Uterus (tissue), 4 donors: ENCODE results near the gene MED27. TPM values are rescaled to one million over a fixed set of nuclear protein-coding genes. Genes with fewer than 3 reads are reported as not detected.
"Not testable (repeated sequence)": the region's sequence is repeated elsewhere in the genome, so short reads cannot be mapped to it uniquely, and the experiment has no call there.

Experiments used
- DNase-seq, 2 donors: peaks; one replicate each; pipeline ENCODE4 v3.0.0-alpha.2; 2019 to 2020
- H3K27ac ChIP-seq, 2 donors: fragments of 200-600 bp; sonication (generic); 1 replicate in 1 of 2; 2 replicates in 1 of 2; pipeline ENCODE4 v1.5.1; 2016 to 2018
- H3K27me3 ChIP-seq, 2 donors: fragments of 200-600 bp; sonication (generic); one replicate each; pipeline ENCODE4 v1.5.1; 2018 to 2019; ENCODE audit warnings: control low read depth in 1 of 2
- H3K36me3 ChIP-seq, 2 donors: fragments of 200-600 bp; sonication (generic); one replicate each; pipeline ENCODE4 v1.5.1; 2019; ENCODE audit warnings: control low read depth in 1 of 2
- H3K4me1 ChIP-seq, 2 donors: fragments of 200-600 bp; sonication (generic); one replicate each; pipeline ENCODE4 v1.5.1; 2018 to 2019; ENCODE audit warnings: control low read depth in 1 of 2
- H3K4me3 ChIP-seq, 2 donors: fragments of 200-600 bp; sonication (generic); 1 replicate in 1 of 2; 2 replicates in 1 of 2; pipeline ENCODE4 v1.5.1; 2018 to 2019; ENCODE audit warnings: mild to moderate bottlenecking in 1 of 2
- H3K9me3 ChIP-seq, 2 donors: fragments of 200-600 bp; sonication (generic); one replicate each; pipeline ENCODE4 v1.5.1; 2019; ENCODE audit warnings: control low read depth in 1 of 2
- POLR2A ChIP-seq, 2 donors: fragments of 450-650 bp; IDR thresholded peaks; one replicate each; pipeline ENCODE4 v1.6.1; 2016; ENCODE audit warnings: antibody characterized with exemption in 2 of 2, mild to moderate bottlenecking in 1 of 2, moderate library complexity in 1 of 2
- intact Hi-C: fragments of 100-400 bp; cut with DNase I; formaldehyde crosslinking; loops from one replicate; pipeline ENCODE4 v1.15.1; 2023; ENCODE audit warnings: low total_unique reads
- total RNA-seq, 4 donors: library from RNA; depleted of rRNA in 3 of 4; stranded (reverse); fragments of >200 nt in 3 of 4; gene quantifications; one replicate each; pipeline versions ENCODE4 v1.1.0 to v1.2.4, GENCODE V29; 2014 to 2023
- TF ChIP-seq, protein P1 (sequence below), 4 experiments: fragments of 200-600 bp in 2 of 4; fragments of 450-650 bp in 2 of 4; sonication (generic) in 2 of 4; IDR thresholded peaks; one replicate each; pipeline ENCODE4 v1.5.1; 2016 to 2019; ENCODE audit warnings: antibody characterized with exemption in 4 of 4, mild to moderate bottlenecking in 2 of 4, moderate library complexity in 1 of 4
- donor health status: DM: yes; HTN: yes; CAD: no.

Gene MED27
- total RNA-seq, 4 donors from 2014 or later, result 4.6 to 29.3 (median 10.7) TPM

DNA sequence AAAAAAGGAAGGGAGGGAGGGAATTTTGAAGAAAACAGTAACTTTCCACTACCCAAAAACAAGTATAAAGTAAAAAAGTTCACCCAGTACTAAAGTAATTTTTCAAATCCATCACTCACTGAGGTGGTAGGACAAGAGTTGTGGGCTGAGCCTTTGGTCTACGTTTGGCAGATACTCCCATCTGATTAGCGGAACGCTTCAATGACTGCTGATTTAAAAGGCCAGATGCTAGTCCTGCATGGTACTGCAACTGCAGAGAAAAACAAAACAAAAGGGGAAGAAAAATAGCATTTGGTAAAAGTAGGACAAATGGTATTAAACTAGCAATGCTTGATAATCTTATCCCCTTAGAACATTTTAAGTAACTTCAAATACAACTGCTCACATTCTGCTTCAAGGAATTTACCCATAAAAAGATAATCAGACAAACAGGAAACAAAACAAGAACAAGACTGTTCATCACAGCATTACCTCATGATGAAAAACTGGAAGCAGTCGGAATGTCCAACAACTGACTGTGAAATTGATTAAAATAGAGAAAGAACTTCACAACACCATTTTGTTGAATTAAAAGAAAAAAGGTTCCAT is 65.4 kb downstream of the MED27 start:
- H3K4me3 ChIP-seq, result no peak overlapping the region
- H3K27me3 ChIP-seq, result no peaks in the 10 kb centered on the region
- TF ChIP-seq POLR2A (IDR thresholded peaks at IDR 0.05), result no peak
- TF ChIP-seq, protein P1, sequence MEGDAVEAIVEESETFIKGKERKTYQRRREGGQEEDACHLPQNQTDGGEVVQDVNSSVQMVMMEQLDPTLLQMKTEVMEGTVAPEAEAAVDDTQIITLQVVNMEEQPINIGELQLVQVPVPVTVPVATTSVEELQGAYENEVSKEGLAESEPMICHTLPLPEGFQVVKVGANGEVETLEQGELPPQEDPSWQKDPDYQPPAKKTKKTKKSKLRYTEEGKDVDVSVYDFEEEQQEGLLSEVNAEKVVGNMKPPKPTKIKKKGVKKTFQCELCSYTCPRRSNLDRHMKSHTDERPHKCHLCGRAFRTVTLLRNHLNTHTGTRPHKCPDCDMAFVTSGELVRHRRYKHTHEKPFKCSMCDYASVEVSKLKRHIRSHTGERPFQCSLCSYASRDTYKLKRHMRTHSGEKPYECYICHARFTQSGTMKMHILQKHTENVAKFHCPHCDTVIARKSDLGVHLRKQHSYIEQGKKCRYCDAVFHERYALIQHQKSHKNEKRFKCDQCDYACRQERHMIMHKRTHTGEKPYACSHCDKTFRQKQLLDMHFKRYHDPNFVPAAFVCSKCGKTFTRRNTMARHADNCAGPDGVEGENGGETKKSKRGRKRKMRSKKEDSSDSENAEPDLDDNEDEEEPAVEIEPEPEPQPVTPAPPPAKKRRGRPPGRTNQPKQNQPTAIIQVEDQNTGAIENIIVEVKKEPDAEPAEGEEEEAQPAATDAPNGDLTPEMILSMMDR (IDR thresholded peaks at IDR 0.05), result no peak
- H3K9me3 ChIP-seq, result no peaks in the 10 kb centered on the region
- no peaks in the 10 kb centered on the region for H3K36me3 ChIP-seq
- no peak for DNase-seq
- H3K27ac ChIP-seq, result peak overlapping the region in 1 of 2 donors; percentile 14
- intact Hi-C loops, result no loop called here
- H3K4me1 ChIP-seq, result no peaks in the 10 kb centered on the region

DNA sequence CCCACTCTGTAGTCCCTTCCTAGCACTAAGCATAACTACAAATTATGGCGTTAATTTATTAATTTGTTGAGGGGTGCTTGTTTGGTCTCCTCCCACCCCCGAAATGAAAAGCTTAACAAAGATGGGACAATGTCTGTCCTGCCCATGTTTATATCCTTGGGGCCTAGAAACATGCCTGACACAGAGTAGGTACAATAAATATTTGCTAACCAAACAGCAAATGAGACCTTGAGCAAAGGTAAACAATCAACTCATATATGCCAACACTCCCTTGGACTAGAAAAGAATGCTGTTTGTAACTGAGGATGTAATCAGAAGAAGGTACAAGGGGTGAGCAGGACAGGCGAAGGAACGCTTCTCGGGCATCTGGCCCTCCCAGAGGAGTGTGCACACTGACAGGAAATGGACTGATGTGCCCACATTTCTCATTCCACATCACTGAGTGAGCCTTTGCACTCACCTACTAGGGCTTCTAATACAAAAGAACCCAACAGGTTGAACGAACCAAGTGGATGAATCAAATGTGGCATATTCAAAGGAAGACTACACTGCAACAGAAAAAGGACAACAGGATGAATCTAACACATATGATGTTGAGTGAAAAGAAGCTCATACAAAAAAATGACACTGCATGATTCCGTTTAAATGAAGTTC is 66.8 kb downstream of the MED27 start:
- Histone ChIP-seq H3K36me3 (no peaks in the 10 kb centered on the region), H3K27me3 (no peaks in the 10 kb centered on the region), H3K27ac (no peak overlapping the region), H3K4me1 (no peaks in the 10 kb centered on the region), H3K4me3 (no peak overlapping the region), H3K9me3 (no peaks in the 10 kb centered on the region)
- intact Hi-C loops, result no loop called here
- DNase-seq, result no peak
- no peak for TF ChIP-seq POLR2A (IDR thresholded peaks at IDR 0.05)

- TF ChIP-seq, protein P1 (IDR thresholded peaks at IDR 0.05), result no peak
- no peak for TF ChIP-seq POLR2A (IDR thresholded peaks at IDR 0.05)
- Histone ChIP-seq H3K36me3 (no peaks in the 10 kb centered on the region), H3K4me1 (no peaks in the 10 kb centered on the region), H3K9me3 (no peaks in the 10 kb centered on the region), H3K27me3 (no peaks in the 10 kb centered on the region), H3K4me3 (no peak overlapping the region), H3K27ac (no peak overlapping the region)
- no peak for DNase-seq
- intact Hi-C loops, result no loop called here
These were observed 67.8 kb downstream of the MED27 start for GRCh38 chr9:132011896-132012295.

DNA sequence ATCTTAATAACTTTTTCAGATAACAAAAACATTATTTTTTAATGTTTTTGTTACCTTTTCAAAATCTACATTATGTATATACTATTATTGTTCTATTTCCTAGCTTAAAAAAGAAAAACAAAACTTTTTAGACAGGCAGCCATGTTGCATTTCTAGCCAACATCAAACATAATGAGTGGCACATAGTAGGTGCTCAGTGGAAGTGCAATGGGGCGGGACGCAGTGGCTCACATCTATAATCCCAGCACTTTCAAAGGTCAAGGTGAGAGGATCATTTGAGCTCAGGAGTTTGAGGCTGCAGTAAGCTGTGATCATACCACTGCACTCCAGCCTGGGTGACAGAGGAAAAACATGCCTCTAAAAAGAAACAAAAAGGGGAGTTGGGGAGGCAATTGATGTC is 68.4 kb downstream of the MED27 start:
- Histone ChIP-seq H3K27me3 (no peaks in the 10 kb centered on the region), H3K27ac (no peak overlapping the region), H3K36me3 (no peaks in the 10 kb centered on the region), H3K9me3 (no peaks in the 10 kb centered on the region), H3K4me3 (no peak overlapping the region), H3K4me1 (no peaks in the 10 kb centered on the region)
- TF ChIP-seq, protein P1 (IDR thresholded peaks at IDR 0.05), result no peak
- DNase-seq, result no peak
- intact Hi-C loops, result no loop called here

DNA sequence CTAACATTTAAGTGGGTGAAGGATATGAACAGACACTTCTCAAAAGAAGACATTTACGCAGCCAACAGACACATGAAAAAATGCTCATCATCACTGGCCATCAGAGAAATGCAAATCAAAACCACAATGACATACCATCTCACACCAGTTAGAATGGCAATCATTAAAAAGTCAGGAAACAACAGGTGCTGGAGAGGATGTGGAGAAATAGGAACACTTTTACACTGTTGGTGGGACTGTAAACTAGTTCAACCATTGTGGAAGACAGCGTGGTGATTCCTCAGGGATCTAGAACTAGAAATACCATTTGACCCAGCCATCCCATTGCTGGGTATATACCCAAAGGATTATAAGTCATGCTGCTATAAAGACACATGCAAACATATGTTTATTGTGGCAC is 69.5 kb downstream of the MED27 start:
- H3K4me3 ChIP-seq, H3K27me3 ChIP-seq, intact Hi-C loops, H3K4me1 ChIP-seq, DNase-seq, H3K27ac ChIP-seq, H3K36me3 ChIP-seq, H3K9me3 ChIP-seq: not testable (repeated sequence)

DNA sequence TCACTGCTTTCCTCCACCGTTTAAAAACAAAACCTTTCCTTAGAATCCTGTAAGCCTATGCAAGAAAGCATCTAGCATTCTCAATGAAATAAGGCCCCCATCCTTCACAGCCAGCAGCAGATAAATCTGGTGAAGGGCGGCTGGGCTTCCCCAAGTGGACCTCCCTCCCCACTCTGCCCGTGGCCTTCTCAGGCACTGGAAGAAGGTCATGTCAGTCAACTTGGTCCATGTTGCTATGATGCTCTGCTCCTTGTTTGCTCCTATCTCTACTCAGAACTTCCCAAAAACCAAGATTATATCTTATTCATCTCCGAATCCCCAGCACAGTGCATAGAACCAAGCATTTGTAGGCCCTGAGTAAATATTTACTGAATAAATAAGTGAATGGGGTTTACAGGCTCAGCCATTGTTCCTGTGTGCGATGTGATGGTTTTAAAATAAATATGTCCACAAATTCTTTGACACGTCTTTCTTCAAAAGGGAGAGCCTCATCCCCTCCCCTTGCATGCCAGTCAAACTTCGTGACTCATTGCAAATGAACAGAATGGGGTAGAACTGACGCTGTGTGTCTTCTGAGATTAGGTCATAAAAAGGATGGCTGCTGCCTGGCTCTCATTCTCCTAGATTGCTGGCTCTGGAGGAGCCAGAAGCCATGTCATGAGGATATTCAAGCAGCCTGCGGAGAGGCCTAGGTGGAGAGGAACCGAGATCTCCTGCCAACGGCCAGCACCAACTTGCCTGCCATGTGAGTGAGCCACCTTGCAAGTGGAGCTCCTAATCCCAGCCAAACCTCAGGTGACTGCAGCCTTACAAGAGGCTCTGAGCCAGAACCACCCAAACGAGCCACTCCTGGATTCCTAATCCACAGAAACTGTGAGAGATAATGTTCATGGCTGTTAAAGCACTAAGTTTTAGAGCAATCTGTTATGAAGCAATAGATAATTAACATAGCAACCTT is 70.5 kb downstream of the MED27 start:
- Histone ChIP-seq H3K9me3 (no peaks in the 10 kb centered on the region), H3K27me3 (no peaks in the 10 kb centered on the region), H3K27ac (no peak overlapping the region), H3K36me3 (no peaks in the 10 kb centered on the region), H3K4me3 (no peak overlapping the region), H3K4me1 (no peaks in the 10 kb centered on the region)
- TF ChIP-seq POLR2A (IDR thresholded peaks at IDR 0.05), result no peak
- DNase-seq, result no peak
- intact Hi-C loops, result no loop called here
